Ovary (tissue), 9 donors: Measurements from ENCODE around the gene RERE. TPM values are rescaled to one million over a fixed set of nuclear protein-coding genes. Genes with fewer than 3 reads are reported as not detected.

Experiments used
- DNase-seq, 5 donors: peaks; one replicate each; pipeline ENCODE4 v3.0.0-alpha.2; 2019 to 2020
- H3K27ac ChIP-seq, 2 donors: fragments of 200-600 bp; one replicate each; pipeline versions ENCODE4 v1.5.1 to v1.8.0; 2019 to 2022
- H3K27me3 ChIP-seq: fragments of 200-600 bp; one replicate; pipeline ENCODE4 v1.8.0; 2022
- H3K36me3 ChIP-seq: fragments of 200-600 bp; sonication (generic); one replicate; pipeline ENCODE4 v1.5.1; 2019
- H3K4me1 ChIP-seq: one replicate; pipeline ENCODE4 v1.8.1; 2013; ENCODE audit warnings: mild to moderate bottlenecking, moderate library complexity; ENCODE audit not compliant: insufficient read depth
- H3K4me3 ChIP-seq: fragments of 200-600 bp; sonication (generic); one replicate; pipeline ENCODE4 v1.5.1; 2017
- H3K9me3 ChIP-seq, 2 donors: fragments of 200-600 bp in 1 of 2; sonication (generic) in 1 of 2; one replicate each; pipeline versions ENCODE4 v1.5.1 to v1.8.1; 2013 to 2019; ENCODE audit warnings: mild to moderate bottlenecking in 1 of 2, moderate library complexity in 1 of 2
- CTCF ChIP-seq, 3 donors: fragments of 450-650 bp in 2 of 3; fragments of 200-600 bp in 1 of 3; IDR thresholded peaks; one replicate each; pipeline versions ENCODE4 v1.5.1 to v1.8.0; 2016 to 2022; ENCODE audit warnings: antibody characterized with exemption in 3 of 3, mild to moderate bottlenecking in 1 of 3
- EP300 ChIP-seq: sonication (generic); formaldehyde crosslinking; IDR thresholded peaks from one replicate; pipeline ENCODE4 v1.6.1; 2017; ENCODE audit warnings: antibody characterized with exemption
- POLR2A ChIP-seq: fragments of 450-650 bp; IDR thresholded peaks from one replicate; pipeline ENCODE4 v1.6.1; 2017; ENCODE audit warnings: antibody characterized with exemption, mild to moderate bottlenecking, moderate library complexity
- whole genome bisulfite sequencing, 3 donors: extraction: QIAGEN DNeasy Blood & Tissue Kit in 1 of 3; methylation state at CpG; one replicate each; pipeline versions ENCODE4 v1.1.5 to v1.1.7; 2013 to 2017; 5-methylcytosine and 5-hydroxymethylcytosine counted together
- intact Hi-C, 4 donors: fragments of 100-400 bp; cut with DNase I; formaldehyde crosslinking; loops; one replicate each; pipeline versions ENCODE4 v1.11.0 to v1.15.1; 2022 to 2023
- polyA plus RNA-seq, 2 donors: library from polyadenylated mRNA; stranded (reverse); fragments of 200-250 nt in 1 of 2; fragments of 350-450 nt in 1 of 2; fragmentation: Illumina TruSeq in 1 of 2; extraction: RNeasy Lipid Tissue Mini Kit (QIAGEN cat#74804) in 1 of 2; gene quantifications; one replicate each; pipeline ENCODE4 v1.2.3, GENCODE V29; 2013 to 2014
- total RNA-seq, 7 donors: library from RNA; depleted of rRNA in 2 of 7; stranded (reverse); fragments of >200 nt in 2 of 7; fragmentation: NEBNext Ultra II Directional in 3 of 7; extraction: Animal tissue kit (Norgen Biotek cat#: 25700) in 3 of 7; gene quantifications; one replicate each; pipeline versions ENCODE4 v1.1.0 to v1.2.4, GENCODE V29; 2016 to 2023
- donor health status: DM: no; HTN: no; CAD: no; lungs with moderate emphysema.
- donor health status: DM: no; HTN: no; CAD: no.
- donor health status: Bipolar disorder and iron deficiency.
- donor health status: DM: yes; HTN: yes; CAD: no.
- donor health status: DM: no; HTN: no; CAD: no.
- donor health status: DM: yes; HTN: yes; CAD: no.

The RERE gene
- total and polyA plus RNA-seq, 9 donors = 36.7 to 119 (median 114) TPM

GRCh38 chr1:8376358-8376840 lies 441.0 kb downstream of the RERE start:
- Histone ChIP-seq H3K4me1 (peaks cover 39% of the 10 kb centered on the region), H3K27ac (no peak overlapping the region), H3K4me3 (no peak overlapping the region), H3K27me3 (no peaks in the 10 kb centered on the region), H3K9me3 (no peaks in the 10 kb centered on the region), H3K36me3 (no peaks in the 10 kb centered on the region)
- WGBS, 3 donors = 74 to 86% (median 82%) methylated on average over 4 of the region's 4 CpGs
- DNase-seq = no peak
- TF ChIP-seq POLR2A = no peak
- no peak for TF ChIP-seq CTCF (IDR thresholded peaks at IDR 0.05)
- no peak for TF ChIP-seq EP300
- intact Hi-C loops = no loop called here

- no peak for TF ChIP-seq EP300
- TF ChIP-seq POLR2A = no peak
- no peak for TF ChIP-seq CTCF (IDR thresholded peaks at IDR 0.05)
- H3K9me3 ChIP-seq = no peaks in the 10 kb centered on the region
- no peaks in the 10 kb centered on the region for H3K36me3 ChIP-seq
- no peaks in the 10 kb centered on the region for H3K27me3 ChIP-seq
- WGBS, 3 donors = 86 to 97% (median 96%) methylated on average over 2 of the region's 2 CpGs
- H3K4me3 ChIP-seq = no peak overlapping the region
- peaks cover 42% of the 10 kb centered on the region for H3K4me1 ChIP-seq
- peak overlapping the region in 1 of 2 donors; percentile 31 for H3K27ac ChIP-seq
- intact Hi-C loops = no loop called here
- no peak for DNase-seq
These were observed 442.6 kb downstream of the RERE start for GRCh38 chr1:8374812-8375211.

GRCh38 chr1:8374356-8374755 lies 443.1 kb downstream of the RERE start:
- no peak overlapping the region for H3K4me3 ChIP-seq
- peaks cover 37% of the 10 kb centered on the region for H3K4me1 ChIP-seq
- H3K9me3 ChIP-seq = no peaks in the 10 kb centered on the region
- no peak for DNase-seq
- WGBS, 3 donors = 77 to 81% (median 78%) methylated on average over 5 of the region's 5 CpGs
- H3K36me3 ChIP-seq = no peaks in the 10 kb centered on the region
- H3K27ac ChIP-seq = peak overlapping the region in 1 of 2 donors; percentile 31
- H3K27me3 ChIP-seq = no peaks in the 10 kb centered on the region
- intact Hi-C loops = no loop called here
- no peak for TF ChIP-seq POLR2A
- no peak for TF ChIP-seq CTCF (IDR thresholded peaks at IDR 0.05)
- TF ChIP-seq EP300 = no peak

GRCh38 chr1:8373581-8374241 lies 443.7 kb downstream of the RERE start:
- peak in 3 of 5 donors; percentile 53 to 77 (median 57) for DNase-seq
- intact Hi-C loops = no loop called here
- Histone ChIP-seq H3K4me3 (no peak overlapping the region), H3K27me3 (no peaks in the 10 kb centered on the region), H3K36me3 (no peaks in the 10 kb centered on the region), H3K9me3 (no peaks in the 10 kb centered on the region), H3K4me1 (peaks cover 32% of the 10 kb centered on the region), H3K27ac (peak overlapping the region; percentile 6 to 31)
- WGBS, 3 donors = 9 to 10% (median 9%) methylated on average over 19 of the region's 19 CpGs
- TF ChIP-seq EP300 (no peak), CTCF (IDR thresholded peaks at IDR 0.05) (no peak), POLR2A (no peak)
